IMR-90 (cell line): ENCODE results near the gene ELOB.

Experiments used
- BHLHE40 ChIP-seq: fragments of 150-350 bp; IDR thresholded peaks from 2 replicates; pipeline ENCODE4 v1.6.1; 2016; ENCODE audit warnings: mild to moderate bottlenecking, low read depth, low read length
- CEBPB ChIP-seq: IDR thresholded peaks from 2 replicates; pipeline ENCODE4 v1.6.1; 2012; ENCODE audit warnings: low read depth, low read length, improper control_type of control experiment
- FOS ChIP-seq: fragments of 150-350 bp; IDR thresholded peaks from 2 replicates; pipeline ENCODE4 v1.6.1; 2016; ENCODE audit warnings: low read depth, low read length
- MAFK ChIP-seq: IDR thresholded peaks from 2 replicates; pipeline ENCODE4 v1.6.1; 2012; ENCODE audit warnings: low read depth, low read length, improper control_type of control experiment
- MXI1 ChIP-seq: IDR thresholded peaks from 2 replicates; pipeline ENCODE4 v1.6.1; 2012; ENCODE audit warnings: low read depth, mild to moderate bottlenecking, low read length, moderate library complexity, borderline replicate concordance
- POLR2A ChIP-seq: IDR thresholded peaks from 2 replicates; pipeline ENCODE4 v1.6.1; 2012; ENCODE audit warnings: mild to moderate bottlenecking, low read depth, low read length
- RAD21 ChIP-seq: IDR thresholded peaks from 2 replicates; pipeline ENCODE4 v1.6.1; 2012; ENCODE audit warnings: low read length, improper control_type of control experiment
- RCOR1 ChIP-seq: IDR thresholded peaks from 2 replicates; pipeline ENCODE4 v1.6.1; 2012; ENCODE audit warnings: mild to moderate bottlenecking, low read length, improper control_type of control experiment; ENCODE audit not compliant: insufficient replicate concordance
- RFX5 ChIP-seq: IDR thresholded peaks from 2 replicates; pipeline ENCODE4 v1.8.0; 2012; ENCODE audit warnings: low read depth, mild to moderate bottlenecking, low read length, moderate library complexity
- SMC3 ChIP-seq: fragments of 150-350 bp; IDR thresholded peaks from 2 replicates; pipeline ENCODE4 v1.6.1; 2016; ENCODE audit warnings: low read depth, mild to moderate bottlenecking, antibody characterized with exemption, low read length, moderate library complexity
- TF ChIP-seq, protein P1 (sequence below): conservative IDR thresholded peaks from 2 replicates; pipeline ENCODE4 v1.5.1; 2012; ENCODE audit warnings: mild to moderate bottlenecking, low read depth, low read length, improper control_type of control experiment
- TF ChIP-seq, protein P2 (sequence below): fragments of 150-350 bp; IDR thresholded peaks from 2 replicates; pipeline ENCODE4 v1.6.1; 2016; ENCODE audit warnings: low read depth, mild to moderate bottlenecking, low read length, moderate library complexity, borderline replicate concordance
- TF ChIP-seq, protein P3 (sequence below): fragments of 150-350 bp; IDR thresholded peaks from 2 replicates; pipeline ENCODE4 v1.6.1; 2017; ENCODE audit warnings: mild to moderate bottlenecking, antibody characterized with exemption, low read length, low read depth

DNA sequence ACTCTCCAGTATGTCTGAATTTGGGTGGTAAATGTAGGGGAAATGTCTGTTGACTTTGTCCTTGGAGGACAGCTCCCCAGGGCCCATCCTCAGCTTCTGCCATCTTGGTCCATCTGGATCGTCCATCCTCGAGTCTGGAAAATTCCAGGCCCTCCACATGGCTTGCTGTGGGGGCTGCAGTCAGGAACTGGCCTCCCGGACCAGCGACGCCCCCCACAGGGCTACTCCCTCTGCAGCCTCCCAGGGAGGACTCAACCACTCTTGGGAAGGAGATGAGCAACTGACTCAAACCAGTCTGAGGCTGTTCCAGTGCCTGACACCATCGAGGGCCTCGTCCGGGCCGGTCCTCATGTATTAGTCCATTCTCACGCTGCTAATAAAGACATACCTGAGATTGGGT, 47.5 kb upstream of the ELOB start:
- TF ChIP-seq, protein P1, sequence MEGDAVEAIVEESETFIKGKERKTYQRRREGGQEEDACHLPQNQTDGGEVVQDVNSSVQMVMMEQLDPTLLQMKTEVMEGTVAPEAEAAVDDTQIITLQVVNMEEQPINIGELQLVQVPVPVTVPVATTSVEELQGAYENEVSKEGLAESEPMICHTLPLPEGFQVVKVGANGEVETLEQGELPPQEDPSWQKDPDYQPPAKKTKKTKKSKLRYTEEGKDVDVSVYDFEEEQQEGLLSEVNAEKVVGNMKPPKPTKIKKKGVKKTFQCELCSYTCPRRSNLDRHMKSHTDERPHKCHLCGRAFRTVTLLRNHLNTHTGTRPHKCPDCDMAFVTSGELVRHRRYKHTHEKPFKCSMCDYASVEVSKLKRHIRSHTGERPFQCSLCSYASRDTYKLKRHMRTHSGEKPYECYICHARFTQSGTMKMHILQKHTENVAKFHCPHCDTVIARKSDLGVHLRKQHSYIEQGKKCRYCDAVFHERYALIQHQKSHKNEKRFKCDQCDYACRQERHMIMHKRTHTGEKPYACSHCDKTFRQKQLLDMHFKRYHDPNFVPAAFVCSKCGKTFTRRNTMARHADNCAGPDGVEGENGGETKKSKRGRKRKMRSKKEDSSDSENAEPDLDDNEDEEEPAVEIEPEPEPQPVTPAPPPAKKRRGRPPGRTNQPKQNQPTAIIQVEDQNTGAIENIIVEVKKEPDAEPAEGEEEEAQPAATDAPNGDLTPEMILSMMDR, result no peak
- no peak for TF ChIP-seq POLR2A
- TF ChIP-seq MXI1, result no peak
- TF ChIP-seq RCOR1, result no peak
- TF ChIP-seq SMC3, result no peak
- TF ChIP-seq MAFK, result no peak
- no peak for TF ChIP-seq RAD21
- TF ChIP-seq RFX5, result no peak
- TF ChIP-seq, protein P2, sequence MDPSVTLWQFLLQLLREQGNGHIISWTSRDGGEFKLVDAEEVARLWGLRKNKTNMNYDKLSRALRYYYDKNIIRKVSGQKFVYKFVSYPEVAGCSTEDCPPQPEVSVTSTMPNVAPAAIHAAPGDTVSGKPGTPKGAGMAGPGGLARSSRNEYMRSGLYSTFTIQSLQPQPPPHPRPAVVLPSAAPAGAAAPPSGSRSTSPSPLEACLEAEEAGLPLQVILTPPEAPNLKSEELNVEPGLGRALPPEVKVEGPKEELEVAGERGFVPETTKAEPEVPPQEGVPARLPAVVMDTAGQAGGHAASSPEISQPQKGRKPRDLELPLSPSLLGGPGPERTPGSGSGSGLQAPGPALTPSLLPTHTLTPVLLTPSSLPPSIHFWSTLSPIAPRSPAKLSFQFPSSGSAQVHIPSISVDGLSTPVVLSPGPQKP, result no peak
- TF ChIP-seq, protein P3, sequence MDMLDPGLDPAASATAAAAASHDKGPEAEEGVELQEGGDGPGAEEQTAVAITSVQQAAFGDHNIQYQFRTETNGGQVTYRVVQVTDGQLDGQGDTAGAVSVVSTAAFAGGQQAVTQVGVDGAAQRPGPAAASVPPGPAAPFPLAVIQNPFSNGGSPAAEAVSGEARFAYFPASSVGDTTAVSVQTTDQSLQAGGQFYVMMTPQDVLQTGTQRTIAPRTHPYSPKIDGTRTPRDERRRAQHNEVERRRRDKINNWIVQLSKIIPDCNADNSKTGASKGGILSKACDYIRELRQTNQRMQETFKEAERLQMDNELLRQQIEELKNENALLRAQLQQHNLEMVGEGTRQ, result no peak
- no peak for TF ChIP-seq BHLHE40
- TF ChIP-seq FOS, result no peak
- TF ChIP-seq CEBPB, result no peak
